GM21367 (cell line): Measurements from ENCODE around the gene CD93.

Experiments used
- ATAC-seq: cut with Tn5 transposase; IDR thresholded peaks from one replicate; pipeline ENCODE4 v1.9.1; 2021; ENCODE audit not compliant: unreplicated experiment

Gene CD93

GRCh38 chr20:23039136-23039875 is 46.8 kb downstream of the CD93 start:
- no peak for ATAC-seq

- ATAC-seq, result no peak
Observed at GRCh38 chr20:23037017-23037481, 49.1 kb downstream of the CD93 start.

- no peak for ATAC-seq
Observed at GRCh38 chr20:23036371-23036770, 49.8 kb downstream of the CD93 start.

- no peak for ATAC-seq
Observed at GRCh38 chr20:23035731-23036130, 50.4 kb downstream of the CD93 start.

GRCh38 chr20:23034721-23035671 is 51.1 kb downstream of the CD93 start, which contains the start of gene SSTR4:
Gene SSTR4 (plus strand): TSS chr20:23035312. CDS start chr20:23035484, 172 bp downstream.
- ATAC-seq, result no peak

- ATAC-seq, result no peak
Observed at GRCh38 chr20:23033918-23034317, 52.2 kb downstream of the CD93 start.

- no peak for ATAC-seq
Observed at GRCh38 chr20:23032750-23033078, 53.4 kb downstream of the CD93 start.

- no peak for ATAC-seq
Observed at GRCh38 chr20:23032056-23032749, 53.9 kb downstream of the CD93 start.

- ATAC-seq, result no peak
Observed at GRCh38 chr20:23031346-23031745, 54.8 kb downstream of the CD93 start.
